ENCODE data around the gene PELO. TPM values are rescaled to one million over a fixed set of nuclear protein-coding genes. Genes with fewer than 3 reads are reported as not detected.

PELO gene
- total and polyA plus RNA-seq, 7 experiments from 2014 or later, result 4.6 to 16.8 (median 8.4) TPM

DNA sequence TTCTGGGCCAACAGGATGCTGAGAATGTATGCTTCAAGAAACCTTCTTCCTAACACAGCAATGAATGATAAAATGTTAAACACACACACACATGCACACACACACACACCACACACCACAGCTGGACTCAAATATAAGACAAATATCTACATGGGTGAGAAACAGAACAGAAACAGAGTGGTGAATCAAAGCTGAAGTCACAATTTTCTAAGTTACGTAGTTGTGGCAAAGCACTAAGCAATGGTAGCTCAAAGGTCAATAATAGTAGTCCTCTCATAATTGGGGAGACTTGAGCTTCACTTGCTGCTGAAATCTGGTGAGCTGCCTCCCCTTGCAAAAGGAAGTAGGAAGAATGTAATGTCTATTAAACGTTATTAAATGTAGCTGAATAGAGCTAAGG lies 33.7 kb upstream of the PELO start:
- Mint-ChIP-seq H3K9me3 (peaks cover 0 to 8% (median 0%) of the 10 kb centered on the region in 11 donors), H3K4me3 (no peak overlapping the region), H3K27ac (no peak overlapping the region), H3K36me3 (peaks cover 0 to 6% (median 0%) of the 10 kb centered on the region in 5 donors), H3K4me1 (peaks cover 4 to 13% (median 10%) of the 10 kb centered on the region in 7 donors), H3K27me3 (peaks cover 0 to 11% (median 0%) of the 10 kb centered on the region in 5 donors)
- peaks cover 0 to 5% of the 10 kb centered on the region in 2 donors for H3K4me1 ChIP-seq (ENCODE audit: control insufficient read depth in 2 of 2, insufficient read depth in 2 of 2, low read length in 2 of 2)
- intact Hi-C loops (cut with micrococcal nuclease), result no loop called here
- H3K9me3 ChIP-seq (ENCODE audit: control insufficient read depth in 2 of 3, low read length in 3 of 3), result no peaks in the 10 kb centered on the region
- ChIA-PET POLR2A (no interaction called here), CTCF (interaction anchor here (0.9 kb wide), 1 partner anchor 15 kb away, joined by 3 read pairs; no protein-coding TSS in a partner anchor)
- H3K36me3 ChIP-seq (ENCODE audit: control insufficient read depth in 2 of 3, insufficient read depth in 3 of 3, low read length in 3 of 3), result no peaks in the 10 kb centered on the region
- no peaks in the 10 kb centered on the region for H3K27me3 ChIP-seq (ENCODE audit: control insufficient read depth in 2 of 2, insufficient read depth in 2 of 2, low read length in 2 of 2)
- DNase-seq, result no peak
- H3K27ac ChIP-seq (ENCODE audit: low read depth, low read length), result no peak overlapping the region
- ATAC-seq, result no peak
- no peak overlapping the region for H3K4me3 ChIP-seq (ENCODE audit: low read length)

GRCh38 chr5:52757527-52757926 lies 30.2 kb upstream of the PELO start:
- Histone ChIP-seq H3K27me3 (ENCODE audit: control insufficient read depth in 2 of 2, insufficient read depth in 2 of 2, low read length in 2 of 2) (no peaks in the 10 kb centered on the region), H3K27ac (ENCODE audit: low read depth, low read length) (no peak overlapping the region), H3K9me3 (ENCODE audit: control insufficient read depth in 2 of 3, low read length in 3 of 3) (no peaks in the 10 kb centered on the region), H3K4me3 (ENCODE audit: low read length) (no peak overlapping the region), H3K36me3 (ENCODE audit: control insufficient read depth in 2 of 3, insufficient read depth in 3 of 3, low read length in 3 of 3) (no peaks in the 10 kb centered on the region), H3K4me1 (ENCODE audit: control insufficient read depth in 2 of 2, insufficient read depth in 2 of 2, low read length in 2 of 2) (peaks cover 0 to 5% of the 10 kb centered on the region in 2 donors)
- DNase-seq, result no peak
- H3K36me3 Mint-ChIP-seq, result peaks cover 0 to 15% (median 0%) of the 10 kb centered on the region in 5 donors
- ATAC-seq, result no peak
- H3K4me1 Mint-ChIP-seq, result peaks cover 4 to 12% (median 8%) of the 10 kb centered on the region in 7 donors
- CTCF ChIA-PET, result interaction anchor here (0.9 to 1.0 kb wide), 2 partner anchors 13 to 101 kb away, joined by 4 to 5 read pairs; no protein-coding TSS in a partner anchor
- intact Hi-C loops (cut with micrococcal nuclease), result no loop called here
- H3K27me3 Mint-ChIP-seq, result peaks cover 0 to 7% (median 0%) of the 10 kb centered on the region in 5 donors
- no peak overlapping the region for H3K27ac Mint-ChIP-seq
- H3K9me3 Mint-ChIP-seq, result peaks cover 0 to 13% (median 0%) of the 10 kb centered on the region in 11 donors
- POLR2A ChIA-PET, result no interaction called here
- H3K4me3 Mint-ChIP-seq, result no peak overlapping the region

DNA sequence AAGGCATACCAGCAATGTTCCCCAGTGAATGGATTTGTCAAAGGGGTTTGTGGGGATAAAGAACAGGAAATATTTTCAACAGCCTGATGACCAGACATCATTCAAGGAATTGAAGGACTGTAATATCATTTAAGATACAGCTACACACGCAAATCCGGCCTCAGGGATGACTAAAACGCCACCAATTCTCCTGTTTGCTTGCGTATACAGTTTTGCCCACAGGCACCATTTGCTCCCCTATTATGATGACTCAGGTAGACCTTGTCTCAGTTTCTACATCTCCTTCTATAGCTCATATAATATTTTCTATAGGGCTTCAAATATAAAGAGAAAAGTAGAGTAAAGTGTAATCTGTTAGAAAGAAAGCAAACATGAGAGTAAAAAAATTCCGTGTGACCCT lies 29.7 kb upstream of the PELO start:
- Histone ChIP-seq H3K27ac (ENCODE audit: low read depth, low read length) (no peak overlapping the region), H3K4me1 (ENCODE audit: control insufficient read depth in 2 of 2, insufficient read depth in 2 of 2, low read length in 2 of 2) (peaks cover 0 to 5% of the 10 kb centered on the region in 2 donors), H3K27me3 (ENCODE audit: control insufficient read depth in 2 of 2, insufficient read depth in 2 of 2, low read length in 2 of 2) (no peaks in the 10 kb centered on the region), H3K4me3 (ENCODE audit: low read length) (no peak overlapping the region), H3K36me3 (ENCODE audit: control insufficient read depth in 2 of 3, insufficient read depth in 3 of 3, low read length in 3 of 3) (no peaks in the 10 kb centered on the region), H3K9me3 (ENCODE audit: control insufficient read depth in 2 of 3, low read length in 3 of 3) (no peaks in the 10 kb centered on the region)
- Mint-ChIP-seq H3K36me3 (peaks cover 0 to 15% (median 0%) of the 10 kb centered on the region in 5 donors), H3K9me3 (peaks cover 0 to 13% (median 0%) of the 10 kb centered on the region in 11 donors), H3K27me3 (peaks cover 0 to 7% (median 0%) of the 10 kb centered on the region in 5 donors), H3K4me1 (peaks cover 4 to 12% (median 8%) of the 10 kb centered on the region in 7 donors), H3K4me3 (no peak overlapping the region), H3K27ac (no peak overlapping the region)
- CTCF ChIA-PET, result interaction anchor here (0.9 to 1.0 kb wide), 2 partner anchors 13 to 101 kb away, joined by 4 to 5 read pairs; no protein-coding TSS in a partner anchor
- POLR2A ChIA-PET, result no interaction called here
- DNase-seq (no peak), ATAC-seq (no peak)
- intact Hi-C loops (cut with micrococcal nuclease), result no loop called here

- Mint-ChIP-seq H3K9me3 (peaks cover 0 to 10% (median 0%) of the 10 kb centered on the region in 11 donors), H3K27me3 (no peaks in the 10 kb centered on the region), H3K4me3 (no peak overlapping the region), H3K4me1 (peaks cover 5 to 9% (median 6%) of the 10 kb centered on the region in 7 donors), H3K36me3 (peaks cover 0 to 12% (median 0%) of the 10 kb centered on the region in 5 donors), H3K27ac (no peak overlapping the region)
- Histone ChIP-seq H3K4me1 (ENCODE audit: control insufficient read depth in 2 of 2, insufficient read depth in 2 of 2, low read length in 2 of 2) (peaks cover 0 to 5% of the 10 kb centered on the region in 2 donors), H3K27me3 (ENCODE audit: control insufficient read depth in 2 of 2, insufficient read depth in 2 of 2, low read length in 2 of 2) (no peaks in the 10 kb centered on the region), H3K27ac (ENCODE audit: low read depth, low read length) (no peak overlapping the region), H3K4me3 (ENCODE audit: low read length) (no peak overlapping the region), H3K36me3 (ENCODE audit: control insufficient read depth in 2 of 3, insufficient read depth in 3 of 3, low read length in 3 of 3) (no peaks in the 10 kb centered on the region), H3K9me3 (ENCODE audit: control insufficient read depth in 2 of 3, low read length in 3 of 3) (no peaks in the 10 kb centered on the region)
- ChIA-PET POLR2A (interaction anchor here (0.9 kb wide), 1 partner anchor 16 kb away, joined by 4 read pairs; no protein-coding TSS in a partner anchor), CTCF (interaction anchor here (0.7 to 1.0 kb wide), 2 partner anchors 9 to 53 kb away, joined by 3 to 5 read pairs; no protein-coding TSS in a partner anchor)
- DNase-seq (no peak), ATAC-seq (no peak)
- intact Hi-C loops (cut with micrococcal nuclease), result no loop called here
Measured at GRCh38 chr5:52759331-52759730, 28.4 kb upstream of the PELO start.

DNA sequence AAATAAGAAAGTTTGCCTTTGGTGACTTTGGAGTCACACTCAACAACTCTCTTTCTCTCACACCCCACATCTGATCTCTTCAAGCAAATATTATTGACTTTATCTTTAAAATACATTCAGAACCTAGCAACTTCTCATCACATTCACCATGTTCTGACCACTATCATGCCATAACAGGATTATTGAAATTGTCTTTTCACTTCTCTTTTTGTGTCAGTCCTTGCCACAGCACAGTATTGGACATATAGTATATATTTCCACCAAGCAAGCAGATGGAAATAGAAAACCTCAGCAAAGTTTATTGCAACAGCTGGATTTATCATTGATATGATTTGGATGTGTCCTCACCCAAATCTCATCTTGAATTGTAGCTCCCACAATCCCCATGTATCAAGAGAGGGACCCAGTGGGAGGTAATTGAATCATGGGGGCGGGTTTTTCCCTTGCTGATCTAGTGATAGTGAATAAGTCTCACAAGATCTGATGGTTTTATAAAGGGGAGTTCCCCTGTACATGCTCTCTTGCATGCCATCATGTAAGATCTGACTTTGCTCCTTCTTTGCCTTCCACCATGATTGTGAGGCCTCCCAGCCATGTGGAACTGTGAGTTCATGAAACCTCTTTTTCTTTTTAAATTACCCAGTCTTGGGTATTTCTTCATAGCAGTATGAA lies 26.9 kb upstream of the PELO start:
- ChIA-PET POLR2A (no interaction called here), CTCF (no interaction called here)
- Histone ChIP-seq H3K9me3 (ENCODE audit: control insufficient read depth in 2 of 3, low read length in 3 of 3) (no peaks in the 10 kb centered on the region), H3K27ac (ENCODE audit: low read depth, low read length) (no peak overlapping the region), H3K4me3 (ENCODE audit: low read length) (no peak overlapping the region), H3K4me1 (ENCODE audit: control insufficient read depth in 2 of 2, insufficient read depth in 2 of 2, low read length in 2 of 2) (peaks cover 0 to 5% of the 10 kb centered on the region in 2 donors), H3K27me3 (ENCODE audit: control insufficient read depth in 2 of 2, insufficient read depth in 2 of 2, low read length in 2 of 2) (no peaks in the 10 kb centered on the region), H3K36me3 (ENCODE audit: control insufficient read depth in 2 of 3, insufficient read depth in 3 of 3, low read length in 3 of 3) (no peaks in the 10 kb centered on the region)
- H3K27me3 Mint-ChIP-seq, result no peaks in the 10 kb centered on the region
- no peak overlapping the region for H3K4me3 Mint-ChIP-seq
- intact Hi-C loops (cut with micrococcal nuclease), result loop anchor here in 1 of 2 donors (2.0 kb wide), 1 partner anchor 16 kb away; no protein-coding TSS in a partner anchor
- peaks cover 0 to 17% (median 0%) of the 10 kb centered on the region in 5 donors for H3K36me3 Mint-ChIP-seq
- ATAC-seq (no peak), DNase-seq (peak in 1 of 9 donors; percentile 24)
- H3K4me1 Mint-ChIP-seq, result peaks cover 5 to 12% (median 6%) of the 10 kb centered on the region in 7 donors
- peaks cover 0 to 12% (median 0%) of the 10 kb centered on the region in 11 donors for H3K9me3 Mint-ChIP-seq
- no peak overlapping the region for H3K27ac Mint-ChIP-seq

GRCh38 chr5:52767217-52767743 lies 20.4 kb upstream of the PELO start:
- Histone ChIP-seq H3K4me3 (ENCODE audit: low read length) (no peak overlapping the region), H3K36me3 (ENCODE audit: control insufficient read depth in 2 of 3, insufficient read depth in 3 of 3, low read length in 3 of 3) (no peaks in the 10 kb centered on the region), H3K27me3 (ENCODE audit: control insufficient read depth in 2 of 2, insufficient read depth in 2 of 2, low read length in 2 of 2) (no peaks in the 10 kb centered on the region), H3K9me3 (ENCODE audit: control insufficient read depth in 2 of 3, low read length in 3 of 3) (no peaks in the 10 kb centered on the region), H3K4me1 (ENCODE audit: control insufficient read depth in 2 of 2, insufficient read depth in 2 of 2, low read length in 2 of 2) (peaks cover 9 to 10% of the 10 kb centered on the region in 2 donors), H3K27ac (ENCODE audit: low read depth, low read length) (no peak overlapping the region)
- ChIA-PET POLR2A (interaction anchor here (1.5 kb wide), 1 partner anchor 94 kb away, joined by 3 read pairs; no protein-coding TSS in a partner anchor), CTCF (interaction anchor here (1.2 to 1.5 kb wide), 2 partner anchors 8 to 23 kb away, joined by 4 to 5 read pairs; no protein-coding TSS in a partner anchor)
- peak; percentile 34 for ATAC-seq
- intact Hi-C loops (cut with micrococcal nuclease), result no loop called here
- Mint-ChIP-seq H3K9me3 (peaks cover 0 to 6% (median 0%) of the 10 kb centered on the region in 11 donors), H3K4me3 (no peak overlapping the region), H3K27me3 (no peaks in the 10 kb centered on the region), H3K27ac (peak overlapping the region in 1 of 9 donors; percentile 11), H3K36me3 (peaks cover 0 to 19% (median 0%) of the 10 kb centered on the region in 5 donors), H3K4me1 (peaks cover 10 to 50% (median 15%) of the 10 kb centered on the region in 7 donors)
- no peak for DNase-seq

All from naive thymus-derived CD4-positive, alpha-beta T cell (primary cell).